GM13977 (cell line): Measurements from ENCODE around the gene HLA-DQA1.
"Not testable (repeated sequence)": the region's sequence is repeated elsewhere in the genome, so short reads cannot be mapped to it uniquely, and the experiment has no call there.

ENCODE experiments used
- DNase-seq: peaks from one replicate; pipeline ENCODE4 v3.0.0; 2012; ENCODE audit warnings: low spot score
- in situ Hi-C: fragments of 300-500 bp; cut with MboI; formaldehyde crosslinking; loops from one replicate; pipeline ENCODE4 v1.12.0; 2022; ENCODE audit warnings: low sequenced_read_pairs, low pct_unique_long_range_greater_than_20kb, mixed read lengths, inconsistent platforms; ENCODE audit not compliant: unreplicated experiment
- TF ChIP-seq, protein P1 (sequence below): IDR thresholded peaks from 2 replicates; pipeline ENCODE4 v1.5.1; 2012; ENCODE audit warnings: mild to moderate bottlenecking, control low read depth; ENCODE audit not compliant: insufficient read depth; ENCODE audit errors: extremely low read depth, missing control alignments

Gene HLA-DQA1

DNA sequence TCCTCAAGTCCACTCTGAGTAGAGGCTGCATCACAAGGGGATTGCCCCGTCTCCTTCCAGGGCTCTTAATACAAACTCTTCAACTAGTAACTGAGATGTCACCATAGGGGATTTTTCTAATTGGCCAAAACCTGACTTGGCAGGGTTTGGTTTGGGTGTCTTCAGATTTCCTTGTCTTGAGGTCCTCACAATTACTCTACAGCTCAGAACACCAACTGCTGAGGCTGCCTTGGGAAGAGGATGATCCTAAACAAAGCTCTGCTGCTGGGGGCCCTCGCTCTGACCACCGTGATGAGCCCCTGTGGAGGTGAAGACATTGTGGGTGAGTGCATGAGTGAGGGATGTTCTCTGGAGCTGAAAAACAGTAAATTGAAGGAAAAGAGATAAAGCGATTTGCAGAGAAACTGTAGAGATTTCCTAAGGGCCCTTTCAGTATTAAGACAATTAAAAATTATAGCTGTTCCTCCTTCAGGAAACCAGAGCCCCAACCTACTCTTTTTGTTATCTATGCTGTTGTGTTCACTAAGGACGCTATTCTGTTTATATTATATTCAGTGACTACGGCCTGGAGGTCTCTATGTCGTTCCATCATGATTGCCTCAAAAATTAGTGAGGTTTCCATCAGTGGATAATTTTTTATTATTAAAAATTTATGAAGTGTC lies at the start of gene HLA-DQA1:
HLA-DQA1 (plus strand) TSS at position 188 of the 662 bp plus-strand sequence; CDS start at position 241, 53 bp downstream.
- in situ Hi-C loops, result no loop called here

DNA sequence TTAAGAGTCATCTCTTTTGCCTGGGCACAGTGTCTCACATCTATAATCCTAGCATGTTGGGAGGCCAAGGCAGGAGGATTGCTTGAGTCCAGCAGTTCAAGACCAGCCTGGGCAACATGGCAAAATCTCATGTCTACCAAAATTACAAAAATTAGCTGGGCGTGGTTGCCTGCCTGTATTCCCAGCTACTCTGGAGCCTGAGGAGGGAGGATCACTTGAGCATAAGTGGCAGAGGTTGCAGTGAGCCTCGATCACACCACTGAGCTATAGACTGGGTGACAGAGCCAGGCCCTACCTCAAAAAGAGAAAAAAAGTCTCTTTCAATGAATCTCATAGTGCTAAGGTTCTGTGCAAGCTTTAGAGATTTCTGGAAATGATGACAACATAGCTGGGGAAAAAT lies 49.0 kb upstream of the HLA-DQA1 start:
- TF ChIP-seq, protein P1, sequence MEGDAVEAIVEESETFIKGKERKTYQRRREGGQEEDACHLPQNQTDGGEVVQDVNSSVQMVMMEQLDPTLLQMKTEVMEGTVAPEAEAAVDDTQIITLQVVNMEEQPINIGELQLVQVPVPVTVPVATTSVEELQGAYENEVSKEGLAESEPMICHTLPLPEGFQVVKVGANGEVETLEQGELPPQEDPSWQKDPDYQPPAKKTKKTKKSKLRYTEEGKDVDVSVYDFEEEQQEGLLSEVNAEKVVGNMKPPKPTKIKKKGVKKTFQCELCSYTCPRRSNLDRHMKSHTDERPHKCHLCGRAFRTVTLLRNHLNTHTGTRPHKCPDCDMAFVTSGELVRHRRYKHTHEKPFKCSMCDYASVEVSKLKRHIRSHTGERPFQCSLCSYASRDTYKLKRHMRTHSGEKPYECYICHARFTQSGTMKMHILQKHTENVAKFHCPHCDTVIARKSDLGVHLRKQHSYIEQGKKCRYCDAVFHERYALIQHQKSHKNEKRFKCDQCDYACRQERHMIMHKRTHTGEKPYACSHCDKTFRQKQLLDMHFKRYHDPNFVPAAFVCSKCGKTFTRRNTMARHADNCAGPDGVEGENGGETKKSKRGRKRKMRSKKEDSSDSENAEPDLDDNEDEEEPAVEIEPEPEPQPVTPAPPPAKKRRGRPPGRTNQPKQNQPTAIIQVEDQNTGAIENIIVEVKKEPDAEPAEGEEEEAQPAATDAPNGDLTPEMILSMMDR, result no peak
- in situ Hi-C loops, result no loop called here
- no peak for DNase-seq

More for the DNA sequence above, at the start of gene HLA-DQA1:
- TF ChIP-seq, protein P1, result no peak
- DNase-seq, result peak; percentile 60

DNA sequence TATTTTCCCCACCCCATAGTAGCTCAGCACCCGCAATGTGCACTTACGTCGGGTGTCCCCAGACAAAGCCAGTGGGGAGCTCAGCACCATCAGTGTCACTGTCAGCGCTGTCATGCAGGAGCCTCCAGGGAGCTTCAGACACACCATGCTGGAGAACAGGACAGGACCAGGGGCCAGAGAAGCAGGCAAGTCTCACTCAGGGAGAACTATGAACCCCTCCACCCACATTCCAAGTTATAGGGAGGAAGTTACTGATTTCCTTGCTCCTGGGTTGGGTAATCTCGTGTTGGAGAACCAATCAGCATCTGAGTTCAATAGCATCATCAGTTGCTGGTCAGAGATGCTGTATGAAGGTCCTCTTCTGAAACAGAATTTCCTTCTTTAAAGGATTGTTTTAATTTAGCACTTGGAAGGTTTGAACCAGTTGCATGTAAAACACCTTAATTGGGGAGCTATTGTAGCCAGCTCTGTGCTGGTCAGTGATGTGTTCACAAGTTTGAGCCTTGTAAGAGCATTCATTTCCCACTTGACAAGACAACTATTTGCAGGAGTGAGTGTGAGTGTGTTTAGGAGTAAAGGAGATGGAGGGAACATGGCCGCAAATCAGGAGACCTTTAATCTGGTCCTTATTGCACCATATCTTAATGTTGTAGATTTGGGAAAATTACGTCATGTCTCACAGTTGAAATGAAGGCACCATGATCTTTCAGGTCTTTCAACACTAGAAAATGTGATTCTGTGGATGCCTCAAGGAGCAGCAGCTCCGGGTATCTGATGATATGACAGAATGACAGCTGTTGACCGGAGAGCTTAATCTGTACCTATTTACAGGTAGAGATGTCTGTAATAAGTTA lies 47.4 kb upstream of the HLA-DQA1 start, which contains the start of gene HLA-DRB1:
HLA-DRB1 (minus strand) TSS at position 253 of the 854 bp plus-strand sequence; CDS start at position 147, 106 bp downstream.
- TF ChIP-seq, protein P1, result no peak
- DNase-seq, result peak; percentile 64
- in situ Hi-C loops, result no loop called here

DNA sequence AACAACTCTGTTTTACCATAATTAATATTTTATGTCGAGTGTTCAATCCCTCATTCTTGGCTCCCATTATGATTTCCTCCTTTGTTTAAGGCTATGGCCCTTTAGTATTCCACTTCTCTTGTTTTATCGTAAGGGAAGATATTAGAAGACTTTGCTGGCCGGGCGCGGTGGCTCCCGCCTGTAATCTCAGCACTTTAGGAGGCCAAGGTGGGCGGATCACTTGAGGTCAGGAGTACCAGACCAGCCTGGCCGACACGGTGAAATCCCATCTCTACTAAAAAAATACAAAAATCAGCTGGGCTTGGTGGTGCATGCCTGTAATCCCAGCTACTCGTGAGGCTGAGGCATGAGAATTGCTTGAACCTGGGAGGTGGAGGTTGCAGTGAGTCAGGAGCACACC lies 46.5 kb upstream of the HLA-DQA1 start:
- in situ Hi-C loops, DNase-seq: not testable (repeated sequence)

DNA sequence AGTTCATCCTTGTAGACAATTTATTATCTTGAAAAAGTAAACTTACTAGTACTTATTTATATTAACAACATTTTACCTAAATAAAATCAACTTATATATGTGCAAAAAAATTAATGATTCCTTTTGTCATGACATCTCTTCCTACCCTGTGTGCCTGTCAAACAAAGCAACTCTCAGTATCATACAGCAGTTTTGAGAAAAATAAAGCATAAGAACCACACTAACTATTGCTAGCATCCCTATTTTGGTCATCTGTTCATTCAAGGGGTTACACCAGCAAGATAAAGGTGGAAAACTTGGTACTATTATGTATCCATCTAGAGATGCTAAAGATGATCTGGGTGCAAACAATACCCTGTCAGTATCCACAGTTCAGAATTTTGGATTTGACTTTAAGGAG lies 40.2 kb upstream of the HLA-DQA1 start:
- DNase-seq, result no peak
- in situ Hi-C loops, result no loop called here
- TF ChIP-seq, protein P1, result no peak

DNA sequence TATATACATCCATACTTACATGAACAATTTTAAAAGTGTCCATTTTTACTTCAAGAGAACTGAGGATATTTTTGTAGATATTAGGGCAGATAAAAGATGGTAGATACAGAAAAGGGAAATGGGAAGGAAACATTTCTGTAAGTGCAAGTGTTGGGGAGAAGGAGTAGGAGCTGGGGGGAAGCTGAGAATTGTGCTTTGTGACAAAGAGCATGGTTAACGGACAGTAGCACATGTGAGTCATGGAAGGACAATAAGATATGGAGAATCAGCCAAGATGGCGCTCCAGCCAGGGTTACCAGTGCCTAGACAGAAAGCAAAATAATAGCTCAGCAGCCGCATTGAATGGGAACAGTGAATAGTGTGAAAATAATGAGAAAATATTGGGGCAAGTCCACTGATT lies 34.8 kb upstream of the HLA-DQA1 start:
- in situ Hi-C loops, result no loop called here
- no peak for DNase-seq
- TF ChIP-seq, protein P1, result no peak

DNA sequence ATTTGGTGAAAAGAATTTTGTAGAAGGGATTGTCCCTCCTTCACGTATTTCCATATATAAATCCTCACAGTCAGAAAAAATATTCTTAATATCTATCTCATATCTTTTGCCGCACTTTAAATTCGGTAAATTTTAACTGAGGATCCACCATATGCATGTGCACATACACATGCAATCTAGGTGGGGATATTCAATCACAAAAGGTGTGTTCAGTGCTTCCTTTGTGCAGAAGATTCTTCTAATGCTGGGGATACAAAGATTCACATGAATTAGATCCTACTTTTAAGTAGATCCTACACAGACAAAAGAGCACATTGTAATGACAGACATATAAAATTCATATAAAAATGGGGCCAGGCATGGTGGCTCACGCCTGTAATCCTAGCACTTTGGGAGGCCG lies 34.0 kb upstream of the HLA-DQA1 start:
- no peak for DNase-seq
- TF ChIP-seq, protein P1, result no peak
- in situ Hi-C loops, result no loop called here
